ENCODE results near the gene JAG1.

GRCh38 chr20:10640897-10641296, 32.9 kb downstream of the JAG1 start:
- TF ChIP-seq CTCF (IDR thresholded peaks at IDR 0.05) (no peak), POLR2A (IDR thresholded peaks at IDR 0.05) (no peak)
